Glomerular visceral epithelial cell (primary cell): Measurements from ENCODE around the gene MLST8.

ENCODE experiments used
- DNase-seq: peaks from one replicate; pipeline ENCODE4 v3.0.0-alpha.2; 2016; ENCODE audit errors: extremely low spot score

The MLST8 gene, protein sequence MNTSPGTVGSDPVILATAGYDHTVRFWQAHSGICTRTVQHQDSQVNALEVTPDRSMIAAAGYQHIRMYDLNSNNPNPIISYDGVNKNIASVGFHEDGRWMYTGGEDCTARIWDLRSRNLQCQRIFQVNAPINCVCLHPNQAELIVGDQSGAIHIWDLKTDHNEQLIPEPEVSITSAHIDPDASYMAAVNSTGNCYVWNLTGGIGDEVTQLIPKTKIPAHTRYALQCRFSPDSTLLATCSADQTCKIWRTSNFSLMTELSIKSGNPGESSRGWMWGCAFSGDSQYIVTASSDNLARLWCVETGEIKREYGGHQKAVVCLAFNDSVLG

DNA sequence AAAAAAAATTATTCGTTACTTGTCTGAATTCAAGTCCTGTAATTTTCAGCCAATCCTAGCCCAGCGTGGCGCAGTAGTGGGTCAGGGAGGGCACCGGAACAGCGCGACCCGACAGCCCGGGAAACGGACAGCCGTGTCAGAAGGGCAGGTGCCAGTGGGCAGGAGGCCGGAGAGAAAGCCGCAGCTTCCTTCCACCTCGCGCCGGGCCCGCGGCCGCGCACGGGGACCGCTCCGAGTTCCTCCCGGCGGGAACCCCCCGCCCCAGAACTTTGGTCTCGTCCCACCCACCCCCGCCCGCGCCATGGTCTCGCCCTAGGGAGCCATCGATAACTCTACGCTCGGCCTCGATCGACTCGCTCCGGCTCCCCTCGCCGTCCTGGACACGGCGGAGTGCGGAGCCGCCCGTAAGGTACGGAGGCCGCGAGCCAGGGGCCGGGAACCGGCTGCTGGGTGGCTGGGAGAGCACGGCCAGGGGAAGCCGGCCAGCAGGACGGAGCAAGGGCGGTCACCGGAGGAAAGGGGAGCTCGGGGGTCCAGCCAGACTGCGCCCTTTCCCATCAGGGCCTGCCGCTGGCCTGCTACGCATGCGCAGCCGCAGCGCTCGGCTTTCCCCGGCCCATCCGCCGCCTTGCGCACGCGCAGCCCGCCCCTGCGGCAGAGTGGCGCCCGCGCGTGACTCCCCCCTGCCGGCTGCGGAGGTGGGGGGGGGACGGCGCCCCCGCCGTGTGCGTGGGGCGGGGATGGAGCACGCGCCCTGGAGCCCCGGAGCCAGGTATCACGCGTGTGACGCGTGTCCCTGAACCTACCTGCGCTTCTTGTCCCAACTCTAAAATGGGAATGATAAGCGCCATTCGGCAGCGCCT, at the start of gene MLST8:
Gene MLST8 (plus strand): TSS at position 351 of the 863 bp plus-strand sequence. CDS start 632 bp downstream, outside the sequence.
- peak; percentile 85 for DNase-seq

DNA sequence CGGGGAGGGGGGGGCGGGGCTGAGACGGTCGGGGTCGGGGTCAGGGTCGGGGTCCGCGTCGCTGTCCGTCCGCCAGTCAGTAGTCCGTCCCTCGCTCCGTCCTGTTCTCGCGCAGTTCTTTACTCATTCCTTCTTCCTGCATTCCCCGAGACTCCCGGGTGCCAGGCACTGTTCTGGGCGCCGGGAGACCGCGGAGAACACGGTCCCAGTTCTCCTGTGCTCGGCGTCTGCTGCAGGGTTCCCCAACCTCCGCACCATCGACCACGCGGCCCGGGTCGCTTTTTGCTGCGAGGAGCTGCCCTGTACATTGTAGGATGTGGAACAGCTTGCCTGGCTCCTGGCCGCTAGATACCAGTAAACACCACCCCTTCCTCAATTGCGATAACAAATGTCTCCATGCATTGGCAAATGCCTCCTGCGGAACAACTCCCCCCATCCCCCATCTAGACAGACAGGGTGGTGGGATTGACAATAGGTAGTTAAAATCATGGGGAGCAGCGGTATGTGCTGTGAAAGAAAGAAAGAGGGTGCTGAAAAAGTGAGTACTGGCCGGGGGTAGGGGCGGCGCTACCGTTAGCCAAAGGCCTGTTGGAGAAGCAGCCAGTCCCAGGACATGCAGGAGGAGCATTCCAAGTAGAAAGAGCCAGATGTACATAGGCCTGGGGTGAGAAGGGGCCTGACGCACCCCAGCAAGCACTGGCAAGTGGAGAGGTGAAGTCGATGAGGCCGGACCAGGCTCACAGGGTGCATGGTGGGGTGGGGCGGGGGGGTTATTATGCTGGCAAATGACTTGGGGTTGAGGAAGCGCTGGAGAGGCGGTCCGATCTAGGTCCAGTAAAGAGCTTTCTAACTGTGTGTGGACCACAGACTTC, 49.0 kb upstream of the MLST8 start:
- DNase-seq = peak; percentile 62

DNA sequence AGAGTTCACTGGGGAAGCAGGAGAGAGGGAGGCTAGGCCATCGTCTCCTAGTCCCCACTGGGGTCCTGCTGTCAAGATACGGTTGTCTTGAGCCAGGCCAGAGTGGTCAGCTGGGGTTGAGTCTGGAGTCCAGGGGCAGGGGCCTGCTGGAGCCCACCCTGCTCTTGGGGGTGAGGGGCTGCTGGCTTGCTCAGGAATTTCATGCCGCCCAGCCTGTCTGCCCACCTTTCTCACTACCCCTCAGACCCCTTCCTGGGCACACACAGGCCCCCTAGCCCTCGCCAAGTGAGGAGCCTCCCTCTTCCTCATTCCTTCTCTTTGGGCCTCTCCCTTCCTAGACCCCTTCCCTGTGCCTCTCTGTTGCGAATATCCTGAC, 48.4 kb upstream of the MLST8 start:
- no peak for DNase-seq

GRCh38 chr16:2157480-2158261, 47.6 kb upstream of the MLST8 start:
- no peak for DNase-seq

DNA sequence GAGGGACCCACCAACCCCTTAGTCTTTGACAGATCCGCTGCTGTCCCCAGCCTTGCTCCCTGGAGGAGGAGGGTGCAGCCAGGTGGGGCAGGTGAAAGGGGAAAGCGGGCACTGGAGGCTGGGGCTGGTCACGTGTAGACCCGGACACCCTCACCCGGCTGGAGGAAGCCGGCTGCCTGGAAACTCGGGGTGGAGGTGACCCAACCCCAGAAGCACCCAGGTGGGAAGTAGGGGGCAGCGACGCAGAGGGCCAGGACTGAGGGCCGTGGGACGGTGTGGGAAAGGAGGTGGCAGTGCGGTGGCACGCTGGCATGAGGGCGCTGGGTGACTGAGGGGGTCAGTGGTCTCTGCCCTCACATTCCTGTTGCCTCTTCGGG, 47.0 kb upstream of the MLST8 start:
- DNase-seq = no peak

- DNase-seq = no peak
Observed at GRCh38 chr16:2159175-2159838, 45.9 kb upstream of the MLST8 start.

DNA sequence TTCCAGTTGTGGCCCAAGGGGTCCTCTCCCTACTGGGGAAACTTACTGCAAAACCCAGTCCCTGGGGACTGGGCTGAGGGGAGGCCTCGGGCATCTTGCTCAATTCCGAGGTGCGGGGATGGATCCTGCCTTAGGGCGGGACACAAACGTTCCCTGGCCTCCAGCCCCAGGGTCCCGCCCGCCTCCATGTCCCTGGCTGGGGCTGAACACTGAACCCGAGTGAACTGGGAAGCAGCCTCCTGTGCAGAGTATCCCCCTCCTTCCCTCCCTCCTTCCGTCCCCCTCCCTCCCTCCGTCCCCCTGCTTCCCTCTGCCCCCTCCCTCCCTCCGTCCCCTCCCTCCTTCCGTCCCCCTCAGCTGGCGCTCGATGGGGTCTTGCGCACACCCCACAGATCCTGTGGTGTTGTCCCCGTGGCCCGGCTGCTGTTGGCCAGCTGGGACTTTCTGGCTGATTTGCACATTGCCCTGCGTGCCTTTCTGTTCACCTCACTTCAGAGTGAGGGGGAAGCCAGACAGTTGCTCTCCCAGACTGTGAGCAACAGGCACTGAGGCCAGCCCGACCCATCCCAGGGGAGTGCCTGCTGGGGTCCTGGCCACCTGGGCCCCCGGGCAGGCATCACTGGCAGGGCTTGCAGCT, 44.2 kb upstream of the MLST8 start:
- no peak for DNase-seq

DNA sequence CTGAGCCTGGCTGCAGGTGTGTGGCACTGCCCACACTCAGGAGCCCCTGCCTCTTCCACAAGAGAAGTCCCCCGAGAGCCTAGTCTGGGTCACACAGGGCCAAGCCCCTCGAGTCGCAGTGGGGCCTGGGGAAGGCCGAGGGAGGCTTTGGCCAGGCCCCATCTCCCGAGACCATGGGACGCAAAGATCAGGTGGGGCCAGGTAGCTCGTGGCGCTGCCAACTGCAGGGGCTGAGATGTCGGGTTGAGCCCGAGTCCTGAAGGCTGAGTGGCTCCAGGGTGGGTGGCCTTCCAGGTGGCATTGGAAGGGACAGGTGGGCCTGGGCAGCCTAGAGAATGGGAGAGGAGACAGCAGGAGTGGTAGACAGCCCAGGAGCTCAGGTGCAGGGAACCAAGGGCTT, 43.3 kb upstream of the MLST8 start:
- DNase-seq = no peak

DNA sequence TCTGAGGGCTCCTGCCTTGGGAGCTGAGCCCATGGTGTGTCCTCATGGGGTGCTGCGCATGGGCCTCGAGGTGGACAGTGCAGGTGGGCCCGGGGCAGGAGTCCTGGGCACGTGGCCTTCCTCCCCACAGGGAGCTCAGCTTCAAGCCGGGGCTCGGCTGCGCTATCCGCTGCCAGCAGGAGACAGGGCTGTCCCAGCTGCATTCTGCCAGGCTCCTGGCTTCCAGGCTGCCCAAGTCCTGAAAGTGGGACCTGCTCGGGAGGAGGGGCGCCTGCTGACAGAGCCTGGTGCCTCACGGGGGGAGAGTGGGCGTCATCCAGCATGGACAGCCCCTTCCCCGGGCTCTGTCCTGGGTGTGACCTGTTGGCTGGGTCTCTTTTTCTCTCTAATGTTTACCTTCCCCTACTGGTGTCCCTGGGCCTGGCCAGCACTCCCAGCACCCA, 42.6 kb upstream of the MLST8 start:
- DNase-seq = no peak

GRCh38 chr16:2163211-2163881, 41.9 kb upstream of the MLST8 start:
- no peak for DNase-seq

DNA sequence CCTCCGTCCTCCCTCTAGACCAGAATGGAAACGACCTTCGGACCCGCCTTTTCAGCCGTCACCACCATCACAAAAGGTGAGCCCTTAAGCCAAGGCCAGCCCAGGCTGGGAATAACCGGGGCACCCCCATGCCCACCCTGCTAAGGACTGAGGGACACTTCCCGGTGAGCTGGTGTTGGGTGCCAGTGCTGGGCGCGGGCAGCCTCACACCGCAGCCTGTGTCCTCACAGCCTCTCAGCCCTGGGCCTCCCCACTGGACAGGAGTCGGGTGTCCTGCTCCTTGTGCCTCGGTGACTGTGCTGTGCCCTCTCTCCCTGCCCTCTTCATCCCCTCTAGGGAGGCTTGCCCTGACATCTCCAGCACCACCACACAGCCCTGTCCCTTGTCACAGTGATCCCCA, 39.4 kb upstream of the MLST8 start:
- no peak for DNase-seq

DNA sequence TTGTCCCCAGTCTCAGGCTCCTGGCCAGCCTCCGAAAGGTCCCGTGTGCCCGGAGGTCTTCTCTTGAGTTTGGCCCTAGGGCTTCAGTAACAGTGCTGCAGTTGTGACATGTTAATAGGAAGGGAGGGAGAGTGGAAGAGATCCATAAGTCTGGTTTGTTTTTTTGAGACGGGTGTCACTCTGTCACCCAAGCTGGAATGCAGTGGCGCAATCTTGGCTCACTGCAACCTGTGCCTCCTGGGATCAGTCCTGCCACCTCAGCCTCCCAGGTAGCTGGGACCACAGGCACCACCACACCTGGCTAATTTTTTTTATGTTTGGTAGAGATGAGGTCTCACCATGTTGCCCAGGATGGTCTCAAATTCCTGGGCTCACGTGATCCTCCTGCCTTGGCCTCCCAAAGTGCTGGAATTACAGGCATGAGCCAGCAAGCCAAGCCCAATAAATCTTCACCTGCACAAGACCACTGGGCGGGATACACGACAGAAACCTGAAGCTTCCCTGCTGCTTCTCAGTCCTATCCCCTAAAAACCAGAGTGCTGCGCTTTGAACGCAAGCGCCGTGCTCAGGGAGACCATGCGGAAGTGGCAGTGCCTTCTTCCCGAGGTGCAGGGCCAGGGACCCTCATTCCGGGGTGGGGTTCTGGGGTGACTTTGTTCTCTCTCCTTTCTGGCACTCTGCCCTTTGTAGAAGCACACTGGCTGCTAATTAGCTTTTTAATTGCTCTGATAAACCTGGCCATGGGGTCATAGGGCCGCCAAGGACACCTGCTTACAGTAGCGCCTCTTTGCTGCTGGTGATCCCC, 38.8 kb upstream of the MLST8 start:
- DNase-seq = no peak

GRCh38 chr16:2167068-2167638, 38.1 kb upstream of the MLST8 start:
- no peak for DNase-seq

GRCh38 chr16:2170080-2170479, 35.2 kb upstream of the MLST8 start:
- no peak for DNase-seq

GRCh38 chr16:2170587-2171435, 34.4 kb upstream of the MLST8 start:
- no peak for DNase-seq

GRCh38 chr16:2171601-2172178, 33.6 kb upstream of the MLST8 start:
- DNase-seq = no peak

DNA sequence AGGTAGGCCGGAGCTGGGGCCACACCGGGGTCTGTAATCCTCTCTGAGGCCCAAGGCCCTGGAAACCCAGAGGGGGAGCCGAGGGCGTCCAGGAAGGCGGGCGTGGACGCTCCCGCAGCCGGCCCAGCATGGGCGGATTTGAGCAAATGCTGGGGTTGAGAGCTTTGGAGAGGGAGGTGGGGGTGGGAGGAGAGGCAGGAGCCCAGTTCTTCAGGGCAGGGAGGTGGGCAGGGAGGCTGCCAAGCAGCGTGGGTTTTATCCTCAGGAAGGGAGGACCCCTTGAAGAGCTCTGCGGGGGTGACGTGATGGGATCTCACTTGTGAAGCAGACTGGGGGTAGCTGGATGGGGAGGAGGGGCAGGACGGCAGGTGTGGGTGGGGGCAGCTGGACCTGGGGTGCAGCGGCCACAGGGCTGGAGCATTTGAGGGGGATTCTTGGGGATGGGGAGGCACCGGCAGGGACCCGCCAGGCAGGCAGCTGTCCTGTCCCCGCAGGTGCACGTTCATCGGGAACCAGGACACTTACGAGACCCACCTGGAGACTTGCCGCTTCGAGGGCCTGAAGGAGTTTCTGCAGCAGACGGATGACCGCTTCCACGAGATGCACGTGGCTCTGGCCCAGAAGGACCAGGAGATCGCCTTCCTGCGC, 32.4 kb upstream of the MLST8 start:
- no peak for DNase-seq
